Uterus (tissue), 2 donors: Measurements from ENCODE around the gene LMLN.

Experiments
- CTCF ChIP-seq, 4 experiments: fragments of 200-600 bp in 2 of 4; fragments of 450-650 bp in 2 of 4; sonication (generic) in 2 of 4; IDR thresholded peaks; one replicate each; pipeline ENCODE4 v1.5.1; 2016 to 2019; ENCODE audit warnings: antibody characterized with exemption in 4 of 4, mild to moderate bottlenecking in 2 of 4, moderate library complexity in 1 of 4
- POLR2A ChIP-seq, 2 donors: fragments of 450-650 bp; IDR thresholded peaks; one replicate each; pipeline ENCODE4 v1.6.1; 2016; ENCODE audit warnings: antibody characterized with exemption in 2 of 2, mild to moderate bottlenecking in 1 of 2, moderate library complexity in 1 of 2

DNA sequence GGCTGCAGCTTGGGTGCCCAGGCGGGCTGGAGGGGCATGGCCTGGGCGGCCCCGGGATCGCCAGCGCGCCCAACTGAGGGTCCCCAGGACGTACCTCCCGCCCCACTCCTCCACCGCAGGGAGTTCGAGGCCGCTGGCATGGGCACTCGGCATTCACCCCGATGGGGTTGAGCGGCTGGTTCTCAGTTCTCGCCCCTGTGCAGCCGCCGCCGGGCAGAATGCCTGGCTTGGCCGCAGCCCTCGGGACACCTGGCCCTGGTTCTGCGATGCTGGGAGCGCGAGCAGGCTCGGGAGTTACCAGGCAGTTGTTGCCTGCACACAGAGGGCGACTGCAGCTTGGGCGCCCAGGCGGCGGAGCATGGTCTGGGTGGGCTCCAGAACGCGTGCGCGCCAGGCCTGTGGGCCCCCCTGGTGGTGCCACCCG is 121.4 kb downstream of the LMLN start:
- no peak for TF ChIP-seq CTCF (IDR thresholded peaks at IDR 0.05)
- no peak for TF ChIP-seq POLR2A (IDR thresholded peaks at IDR 0.05)
